Stomach (tissue), 9 donors: ENCODE measurements around the gene F7. TPM values are rescaled to one million over a fixed set of nuclear protein-coding genes. Genes with fewer than 3 reads are reported as not detected.
A peak's percentile ranks its signal among the peaks of the same experiment; 100 is the strongest.

ENCODE experiments used
- DNase-seq, 2 donors: peaks; one replicate each; pipeline versions ENCODE4 v3.0.0 to v3.0.0-alpha.2; 2013 to 2019
- H3K27ac ChIP-seq, 5 donors: fragments of 200-600 bp in 4 of 5; sonication (generic) in 4 of 5; one replicate each; pipeline ENCODE4 v1.5.1; 2013 to 2019; ENCODE audit warnings: mild to moderate bottlenecking in 1 of 5, moderate library complexity in 1 of 5
- H3K27me3 ChIP-seq, 3 donors: fragments of 200-600 bp; sonication (generic); one replicate each; pipeline ENCODE4 v1.5.1; 2017 to 2019; ENCODE audit warnings: mixed run types in 1 of 3
- H3K36me3 ChIP-seq, 4 donors: fragments of 200-600 bp; sonication (generic); 1 replicate in 3 of 4; 2 replicates in 1 of 4; pipeline ENCODE4 v1.5.1; 2016 to 2019
- H3K4me1 ChIP-seq, 4 donors: fragments of 200-600 bp; sonication (generic); one replicate each; pipeline ENCODE4 v1.5.1; 2016 to 2019
- H3K4me3 ChIP-seq, 4 donors: fragments of 200-600 bp; sonication (generic) in 3 of 4; one replicate each; pipeline ENCODE4 v1.5.1; 2016 to 2019; ENCODE audit warnings: mild to moderate bottlenecking in 1 of 4
- H3K9me3 ChIP-seq, 4 donors: fragments of 200-600 bp; sonication (generic); one replicate each; pipeline ENCODE4 v1.5.1; 2016 to 2019
- CTCF ChIP-seq, 7 experiments: fragments of 450-650 bp in 4 of 7; fragments of 200-600 bp in 3 of 7; sonication (generic) in 3 of 7; IDR thresholded peaks; one replicate each; pipeline ENCODE4 v1.5.1; 2016 to 2019; ENCODE audit warnings: antibody characterized with exemption in 7 of 7, control low read depth in 2 of 7, mild to moderate bottlenecking in 1 of 7
- EP300 ChIP-seq: sonication (generic); formaldehyde crosslinking; IDR thresholded peaks from one replicate; pipeline ENCODE4 v1.6.1; 2017; ENCODE audit warnings: antibody characterized with exemption
- POLR2A ChIP-seq, 4 donors: fragments of 450-650 bp; IDR thresholded peaks; one replicate each; pipeline ENCODE4 v1.6.1; 2016; ENCODE audit warnings: antibody characterized with exemption in 4 of 4, control low read depth in 2 of 4, mild to moderate bottlenecking in 1 of 4, moderate library complexity in 1 of 4
- POLR2AphosphoS5 ChIP-seq, 3 donors: sonication (generic); formaldehyde crosslinking; IDR thresholded peaks; one replicate each; pipeline ENCODE4 v1.6.1; 2016; ENCODE audit warnings: antibody characterized with exemption in 3 of 3
- WGBS, 5 donors: extraction: QIAGEN DNeasy Blood & Tissue Kit in 3 of 5; methylation state at CpG; one replicate each; pipeline versions ENCODE4 v1.1.5 to v1.1.7; 2013 to 2018; 5-methylcytosine and 5-hydroxymethylcytosine counted together
- intact Hi-C: fragments of 100-400 bp; cut with DNase I; formaldehyde crosslinking; loops from one replicate; pipeline ENCODE4 v1.15.1; 2023; ENCODE audit warnings: low total_unique reads
- polyA plus RNA-seq, 3 donors: library from polyadenylated mRNA; stranded (reverse); fragments of 200-250 nt; gene quantifications; one replicate each; pipeline ENCODE4 v1.2.3, GENCODE V29; 2013
- total RNA-seq, 5 donors: library from RNA; depleted of rRNA; stranded (reverse); fragments of >200 nt; gene quantifications; one replicate each; pipeline versions ENCODE4 v1.1.0 to v1.2.3, GENCODE V29; 2014 to 2016
- donor health status: healthy with polysubstance abuse.
- donor health status: Bipolar disorder and iron deficiency.
- donor health status: healthy.

The F7 gene
- total and polyA plus RNA-seq, 8 donors: 0.10 TPM; not detected in 7

- no peak for DNase-seq
- intact Hi-C loops: no loop called here
- Histone ChIP-seq H3K4me3 (no peak overlapping the region), H3K4me1 (peaks cover 15 to 26% (median 20%) of the 10 kb centered on the region in 4 donors), H3K27me3 (peaks cover 0 to 16% (median 7%) of the 10 kb centered on the region in 3 donors), H3K9me3 (no peaks in the 10 kb centered on the region), H3K27ac (no peak overlapping the region), H3K36me3 (no peaks in the 10 kb centered on the region)
- TF ChIP-seq EP300 (no peak), POLR2AphosphoS5 (IDR thresholded peaks at IDR 0.05) (no peak), CTCF (IDR thresholded peaks at IDR 0.05) (no peak), POLR2A (IDR thresholded peaks at IDR 0.05) (no peak)
- WGBS, 5 donors: 87 to 90% (median 88%) methylated on average over 23 to 26 of the region's 26 CpGs
Measured at GRCh38 chr13:113149711-113150549, 44.3 kb downstream of the F7 start.

- Histone ChIP-seq H3K9me3 (no peaks in the 10 kb centered on the region), H3K36me3 (no peaks in the 10 kb centered on the region), H3K4me3 (no peak overlapping the region), H3K27me3 (peaks cover 0 to 16% (median 7%) of the 10 kb centered on the region in 3 donors), H3K4me1 (peaks cover 15 to 26% (median 20%) of the 10 kb centered on the region in 4 donors), H3K27ac (no peak overlapping the region)
- no peak for TF ChIP-seq CTCF (IDR thresholded peaks at IDR 0.05)
- no peak for TF ChIP-seq EP300
- TF ChIP-seq POLR2A (IDR thresholded peaks at IDR 0.05): no peak
- TF ChIP-seq POLR2AphosphoS5 (IDR thresholded peaks at IDR 0.05): no peak
- no peak for DNase-seq
- intact Hi-C loops: no loop called here
- 82 to 93% (median 90%) methylated on average over 28 to 31 of the region's 31 CpGs for WGBS, 5 donors
Measured at GRCh38 chr13:113150550-113151365, 45.2 kb downstream of the F7 start.

- H3K27me3 ChIP-seq: peaks cover 0 to 16% (median 7%) of the 10 kb centered on the region in 3 donors
- 64 to 79% (median 74%) methylated on average over 26 to 28 of the region's 28 CpGs for WGBS, 5 donors
- peak overlapping the region in 2 of 4 donors; percentile 41 to 58 for H3K4me3 ChIP-seq
- peak in 1 of 2 donors; percentile 63 for DNase-seq
- TF ChIP-seq CTCF (IDR thresholded peaks at IDR 0.05): no peak
- no peak for TF ChIP-seq POLR2A (IDR thresholded peaks at IDR 0.05)
- TF ChIP-seq POLR2AphosphoS5 (IDR thresholded peaks at IDR 0.05): no peak
- TF ChIP-seq EP300: no peak
- H3K9me3 ChIP-seq: no peaks in the 10 kb centered on the region
- H3K27ac ChIP-seq: peak overlapping the region in 1 of 5 donors; percentile 77
- H3K36me3 ChIP-seq: no peaks in the 10 kb centered on the region
- intact Hi-C loops: no loop called here
- peaks cover 15 to 26% (median 20%) of the 10 kb centered on the region in 4 donors for H3K4me1 ChIP-seq
Measured at GRCh38 chr13:113151745-113152690, 46.4 kb downstream of the F7 start.

- 30 to 58% (median 34%) methylated on average over 2 of the region's 2 CpGs for WGBS, 5 donors
- peak overlapping the region in 3 of 5 donors; percentile 77 to 89 (median 83) for H3K27ac ChIP-seq
- intact Hi-C loops: no loop called here
Measured at GRCh38 chr13:113152691-113152983, 47.0 kb downstream of the F7 start.

More at GRCh38 chr13:113152691-113152983, 47.0 kb downstream of the F7 start:
- H3K36me3 ChIP-seq: no peaks in the 10 kb centered on the region
- peaks cover 0 to 16% (median 7%) of the 10 kb centered on the region in 3 donors for H3K27me3 ChIP-seq
- no peaks in the 10 kb centered on the region for H3K9me3 ChIP-seq
- H3K4me1 ChIP-seq: peaks cover 15 to 26% (median 20%) of the 10 kb centered on the region in 4 donors
- DNase-seq: no peak
- TF ChIP-seq POLR2AphosphoS5 (IDR thresholded peaks at IDR 0.05) (no peak), EP300 (no peak), CTCF (IDR thresholded peaks at IDR 0.05) (no peak), POLR2A (IDR thresholded peaks at IDR 0.05) (no peak)
- H3K4me3 ChIP-seq: peak overlapping the region; percentile 37 to 58 (median 42)
